K562 (cell line): ENCODE results near the gene IPCEF1. TPM values are rescaled to one million over a fixed set of nuclear protein-coding genes. Genes with fewer than 3 reads are reported as not detected.

ENCODE experiments used
- ATAC-seq: fragments of 200-7000 bp; cut with Tn5 transposase; 3 replicates; pipeline ENCODE4 v1.9.1; 2020; ENCODE audit warnings: moderate library complexity
- BruUV-seq: library from RNA; stranded (reverse); fragments of 400-500 nt; replicated peaks from 2 replicates; lab custom pipeline; 2021; lab: Mats Ljungman, UMichigan
- CTCF ChIA-PET: fragments of 300-600 bp; formaldehyde crosslinking; extraction: SDS; loops from one replicate; lab custom pipeline; 2021; ENCODE audit warnings: low intra/inter-chr PET ratio; lab: Yijun Ruan, JAX
- POLR2A ChIA-PET: fragments of 300-600, 350-650 bp; sonication (Branson Sonifier 250); formaldehyde crosslinking; extraction: SDS; loops from one replicate; lab custom pipeline; 2021; ENCODE audit warnings: antibody characterized with exemption, inconsistent platforms; lab: Yijun Ruan, JAX
- DNase-seq, 4 experiments: peaks; one replicate each; pipeline versions ENCODE4 v3.0.0 to v3.0.0-alpha.2; 2011 to 2018; ENCODE audit warnings: low spot score in 3 of 4, mixed read lengths in 3 of 4; ENCODE audit errors: extremely low read depth in 1 of 4
- FAIRE-seq: peaks from 2 replicates; lab custom pipeline; 2011; peaks lifted over from hg19 to GRCh38; lab: Jason Lieb, UNC
- H2AFZ ChIP-seq: 2 replicates; pipeline ENCODE4 v1.6.0; 2011; ENCODE audit warnings: low read depth, low read length, control low read depth, inconsistent platforms
- H3K27ac ChIP-seq: fragments of 200-600 bp; 3 replicates; pipeline ENCODE4 v1.8.0; 2011; ENCODE audit warnings: low read depth, mild to moderate bottlenecking, control low read depth, inconsistent platforms, low read length, moderate library complexity, mixed read lengths; ENCODE audit errors: extremely low read depth
- H3K27me3 ChIP-seq, 2 experiments: fragments of 300-600 bp in 1 of 2; 2 replicates in 1 of 2; 3 replicates in 1 of 2; pipeline versions ENCODE4 v1.6.0 to v1.8.0; 2011; ENCODE audit warnings: inconsistent platforms in 2 of 2, low read length in 2 of 2, mild to moderate bottlenecking in 1 of 2, mixed read lengths in 1 of 2, moderate library complexity in 1 of 2; ENCODE audit not compliant: control insufficient read depth in 2 of 2, insufficient read depth in 2 of 2
- H3K36me3 ChIP-seq: fragments of 300-600 bp; 3 replicates; pipeline ENCODE4 v1.8.0; 2011; ENCODE audit warnings: mild to moderate bottlenecking, low read length, inconsistent platforms; ENCODE audit not compliant: control insufficient read depth, insufficient read depth
- H3K4me1 ChIP-seq, 2 experiments: fragments of 200-600 bp in 1 of 2; replicated peaks in 1 of 2; 2 replicates in 1 of 2; 3 replicates in 1 of 2; pipeline versions ENCODE4 v1.5.1 to v1.8.0; 2011; ENCODE audit warnings: inconsistent platforms in 2 of 2, low read length in 2 of 2, mild to moderate bottlenecking in 1 of 2, mixed read lengths in 1 of 2, moderate library complexity in 1 of 2; ENCODE audit not compliant: control insufficient read depth in 2 of 2, insufficient read depth in 2 of 2
- H3K4me2 ChIP-seq: 2 replicates; pipeline ENCODE4 v1.6.1; 2011; ENCODE audit warnings: low read length, control low read depth, inconsistent platforms, mixed read lengths; ENCODE audit not compliant: insufficient read depth
- H3K4me3 ChIP-seq: fragments of 200-600 bp; sonication (generic), shearing (Covaris generic); 2 replicates; pipeline ENCODE4 v1.5.1; 2016; ENCODE audit warnings: control low read depth, inconsistent platforms
- H3K79me2 ChIP-seq: fragments of 200-600 bp; 3 replicates; pipeline ENCODE4 v1.8.0; 2011; ENCODE audit warnings: low read length, inconsistent platforms; ENCODE audit not compliant: control insufficient read depth, insufficient read depth
- H3K9ac ChIP-seq, 2 experiments: 2 replicates each; pipeline versions ENCODE4 v1.6.0 to v1.6.1; 2011; ENCODE audit warnings: low read depth in 2 of 2, low read length in 2 of 2, control low read depth in 1 of 2, inconsistent platforms in 1 of 2, mild to moderate bottlenecking in 1 of 2, mixed read lengths in 1 of 2; ENCODE audit not compliant: insufficient read depth in 1 of 2
- H3K9me1 ChIP-seq: one replicate; pipeline ENCODE4 v1.6.0; 2011; ENCODE audit warnings: inconsistent platforms, mild to moderate bottlenecking, low read length, moderate library complexity; ENCODE audit not compliant: control insufficient read depth, insufficient read depth
- H3K9me3 ChIP-seq: replicated peaks from 2 replicates; pipeline ENCODE4 v1.5.1; 2011; ENCODE audit warnings: low read depth, low read length, inconsistent platforms; ENCODE audit not compliant: control insufficient read depth, insufficient read depth
- H4K20me1 ChIP-seq: replicated peaks from 2 replicates; pipeline ENCODE4 v1.6.1; 2011; ENCODE audit warnings: low read length, inconsistent platforms, mixed read lengths; ENCODE audit not compliant: control insufficient read depth, insufficient read depth
- BRF1 ChIP-seq: IDR thresholded peaks from 3 replicates; pipeline ENCODE4 v1.6.1; 2011; ENCODE audit warnings: borderline replicate concordance, mild to moderate bottlenecking; ENCODE audit not compliant: insufficient read length; ENCODE audit errors: extremely low read depth
- CREB1 ChIP-seq, 2 experiments: sonication (generic) in 1 of 2; formaldehyde crosslinking in 1 of 2; IDR thresholded peaks; 2 replicates each; pipeline versions ENCODE4 v1.6.1 to v1.8.0; 2012 to 2022; ENCODE audit warnings: inconsistent platforms in 1 of 2, mild to moderate bottlenecking in 1 of 2, missing genetic modification reagents in 1 of 2, moderate library complexity in 1 of 2
- FOXJ3 ChIP-seq: sonication (generic); formaldehyde crosslinking; IDR thresholded peaks from 2 replicates; pipeline ENCODE4 v1.4.0; 2020; ENCODE audit warnings: mild to moderate bottlenecking, missing genetic modification reagents
- JUND ChIP-seq, 2 experiments: IDR thresholded peaks; 2 replicates in 1 of 2; 3 replicates in 1 of 2; pipeline ENCODE4 v1.6.1; 2011; ENCODE audit warnings: borderline replicate concordance in 2 of 2, low read depth in 2 of 2, low read length in 2 of 2, improper control_type of control experiment in 1 of 2, missing biosample characterization in 1 of 2, missing genetic modification characterization in 1 of 2, missing genetic modification reagents in 1 of 2
- NRF1 ChIP-seq, 2 experiments: fragments of 450-650 bp; IDR thresholded peaks in 1 of 2; conservative IDR thresholded peaks in 1 of 2; 2 replicates each; pipeline ENCODE4 v1.6.1; 2014; ENCODE audit warnings: mild to moderate bottlenecking in 2 of 2
- PHF21A ChIP-seq: fragments of 450-650 bp; IDR thresholded peaks from 2 replicates; pipeline ENCODE4 v1.6.1; 2017; ENCODE audit warnings: low read depth, borderline replicate concordance
- POLR2A ChIP-seq: fragments of 450-650 bp; conservative IDR thresholded peaks from 2 replicates; pipeline ENCODE4 v1.6.1; 2016
- RBBP5 ChIP-seq: fragments of 200-600 bp; sonication (generic); IDR thresholded peaks from 2 replicates; pipeline ENCODE4 v1.6.1; 2012; ENCODE audit warnings: borderline replicate concordance, mild to moderate bottlenecking, low read length, control low read depth, inconsistent platforms; ENCODE audit not compliant: insufficient read depth, poor library complexity, severe bottlenecking
- RBM39 ChIP-seq: fragments of 200-400 bp; formaldehyde crosslinking; optimal IDR thresholded peaks from 2 replicates; pipeline ENCODE3; 2018; ENCODE audit warnings: low read depth, low read length
- SRSF7 ChIP-seq: fragments of 200-400 bp; formaldehyde crosslinking; optimal IDR thresholded peaks from 2 replicates; pipeline ENCODE3; 2017; ENCODE audit warnings: mild to moderate bottlenecking, low read depth, low read length
- TRIM24 ChIP-seq, 2 experiments: fragments of 450-650 bp; IDR thresholded peaks; 2 replicates each; pipeline ENCODE4 v1.6.1; 2016
- ZNF830 ChIP-seq: fragments of 250-450 bp; sonication (Bioruptor Pico); IDR thresholded peaks from 2 replicates; pipeline ENCODE4 v1.5.0; 2021; ENCODE audit warnings: mild to moderate bottlenecking
- WGBS: fragments of 100-300 bp; shearing (Covaris generic); methylation state at CpG from one replicate; pipeline ENCODE4 v1.1.6; 2016; ENCODE audit warnings: low coverage, mixed read lengths; ENCODE audit not compliant: insufficient coverage; ENCODE audit errors: missing lambda C conversion rate; 5-methylcytosine and 5-hydroxymethylcytosine counted together
- in situ Hi-C: fragments of 300-500 bp; cut with MboI; formaldehyde crosslinking; loops from 4 replicates; pipeline ENCODE4 v1.15.0; 2018; ENCODE audit warnings: inconsistent platforms, mixed read lengths
- intact Hi-C: fragments of 100-400 bp; cut with micrococcal nuclease; formaldehyde crosslinking; loops from 2 replicates; pipeline ENCODE4 v1.14.2; 2022
- polyA plus RNA-seq, 8 experiments: library from polyadenylated mRNA; depleted of rRNA in 4 of 8; stranded (reverse) in 5 of 8; unstranded in 3 of 8; fragments of >200 nt; fragmentation: Nextera tagmentation in 2 of 8; fragmentation: Illumina TruSeq in 1 of 8; extraction: Ambion mirVana in 2 of 8; extraction: Trizol in 1 of 8; gene quantifications; 2 replicates each; pipeline versions ENCODE4 v1.2.1 to v1.2.3, GENCODE V29; 2011 to 2014; ENCODE audit warnings: inconsistent platforms in 1 of 8, missing spikeins in 1 of 8
- total RNA-seq, 7 experiments: library from RNA; depleted of rRNA in 6 of 7; stranded (reverse); fragments of >200 nt in 6 of 7; fragmentation: Illumina TruSeq in 2 of 7; extraction: Trizol in 2 of 7; gene quantifications; 2 replicates each; pipeline versions ENCODE4 v1.2.1 to v1.2.3, GENCODE V29; 2011 to 2021; ENCODE audit warnings: low replicate concordance in 1 of 7
- TF ChIP-seq, protein P1 (sequence below): fragments of 250-450 bp; sonication (Bioruptor Pico); IDR thresholded peaks from 2 replicates; pipeline ENCODE4 v1.5.0; 2020; ENCODE audit warnings: mild to moderate bottlenecking
- TF ChIP-seq, protein P2 (sequence below): IDR thresholded peaks from 2 replicates; pipeline ENCODE4 v1.6.1; 2016; ENCODE audit warnings: missing genetic modification characterization, missing compliant biosample characterization
- TF ChIP-seq, protein P3 (sequence below): fragments of 250-450 bp; sonication (Bioruptor Pico); IDR thresholded peaks from 2 replicates; pipeline ENCODE4 v1.8.0; 2021; ENCODE audit warnings: borderline replicate concordance, mild to moderate bottlenecking, moderate library complexity; ENCODE audit not compliant: poor library complexity, severe bottlenecking

Gene IPCEF1
- total and polyA plus RNA-seq, 9 of the 15 experiments (the other 6 are each of a cell fraction or from before 2014, with no cell fraction given), result 0.14 to 0.18 TPM; not detected in 7

DNA sequence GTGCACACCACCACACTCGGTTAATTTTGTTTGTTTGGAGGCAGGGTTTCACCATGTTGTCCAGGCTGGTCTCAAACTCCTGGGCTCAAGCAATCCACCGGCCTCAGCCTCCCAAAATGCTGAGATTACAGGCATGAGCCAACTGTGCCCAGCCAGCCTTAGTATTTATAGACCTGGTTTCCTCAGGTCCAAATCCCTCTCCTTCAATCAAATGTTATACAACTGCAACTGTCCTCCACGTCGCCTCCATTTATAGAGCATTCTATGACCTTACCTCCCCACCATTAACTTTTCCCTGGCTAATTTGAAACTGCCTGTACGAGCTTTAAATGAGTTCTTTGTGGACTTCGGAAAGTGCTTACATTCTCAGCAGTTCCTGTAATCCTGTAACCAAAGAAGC lies 39.3 kb upstream of the IPCEF1 start:
- no TSS peak for BruUV-seq

DNA sequence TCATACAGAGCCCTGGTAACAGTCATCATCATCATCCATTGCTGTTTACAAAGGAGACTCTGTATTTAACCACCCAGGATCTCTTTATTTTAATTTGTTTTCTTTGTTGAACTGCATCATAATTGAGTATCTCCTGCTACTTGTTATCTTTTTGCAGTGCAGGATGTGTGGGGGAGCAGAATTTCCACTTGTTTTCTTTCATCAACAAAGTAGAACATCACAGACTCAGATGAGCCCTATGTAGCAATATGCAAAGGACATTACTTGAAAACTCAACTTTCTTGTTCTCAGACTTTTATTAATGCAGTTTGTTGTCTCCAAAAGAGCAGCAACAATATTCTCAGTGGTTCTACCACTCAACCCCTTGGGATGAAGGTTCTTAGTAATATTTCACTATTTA lies 38.7 kb upstream of the IPCEF1 start:
- Histone ChIP-seq H3K27ac (no peak overlapping the region), H3K9me3 (no peaks in the 10 kb centered on the region), H3K79me2 (no peaks in the 10 kb centered on the region), H2AFZ (no peak overlapping the region), H3K27me3 (no peaks in the 10 kb centered on the region), H3K9me1 (no peaks in the 10 kb centered on the region), H3K36me3 (peaks cover 8% of the 10 kb centered on the region; the same call in 2 of the 3 replicates), H3K4me1 (no peaks in the 10 kb centered on the region; a peak in 1 of 5 replicates), H4K20me1 (no peaks in the 10 kb centered on the region), H3K9ac (no peak overlapping the region), H3K4me3 (no peak overlapping the region), H3K4me2 (no peak overlapping the region)
- in situ Hi-C loops (no loop called here), intact Hi-C loops (no loop called here)
- ATAC-seq (no peak), DNase-seq (no peak), FAIRE-seq (no peak)
- CTCF ChIA-PET, result no interaction called here
- POLR2A ChIA-PET, result no interaction called here
- no TSS peak for BruUV-seq
- TF ChIP-seq ZNF830 (CRISPR knock-in tag) (no peak), RBM39 (no peak), SRSF7 (no peak), RBBP5 (no peak), NRF1 (conservative IDR thresholded peaks at IDR 0.05 in 1 of 2, IDR thresholded peaks at IDR 0.05 in 1 of 2) (no peak), FOXJ3 (no peak)
- TF ChIP-seq, protein P1, sequence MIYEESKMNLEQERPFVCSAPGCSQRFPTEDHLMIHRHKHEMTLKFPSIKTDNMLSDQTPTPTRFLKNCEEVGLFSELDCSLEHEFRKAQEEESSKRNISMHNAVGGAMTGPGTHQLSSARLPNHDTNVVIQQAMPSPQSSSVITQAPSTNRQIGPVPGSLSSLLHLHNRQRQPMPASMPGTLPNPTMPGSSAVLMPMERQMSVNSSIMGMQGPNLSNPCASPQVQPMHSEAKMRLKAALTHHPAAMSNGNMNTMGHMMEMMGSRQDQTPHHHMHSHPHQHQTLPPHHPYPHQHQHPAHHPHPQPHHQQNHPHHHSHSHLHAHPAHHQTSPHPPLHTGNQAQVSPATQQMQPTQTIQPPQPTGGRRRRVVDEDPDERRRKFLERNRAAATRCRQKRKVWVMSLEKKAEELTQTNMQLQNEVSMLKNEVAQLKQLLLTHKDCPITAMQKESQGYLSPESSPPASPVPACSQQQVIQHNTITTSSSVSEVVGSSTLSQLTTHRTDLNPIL (CRISPR knock-in tag), result no peak
- TF ChIP-seq, protein P2, sequence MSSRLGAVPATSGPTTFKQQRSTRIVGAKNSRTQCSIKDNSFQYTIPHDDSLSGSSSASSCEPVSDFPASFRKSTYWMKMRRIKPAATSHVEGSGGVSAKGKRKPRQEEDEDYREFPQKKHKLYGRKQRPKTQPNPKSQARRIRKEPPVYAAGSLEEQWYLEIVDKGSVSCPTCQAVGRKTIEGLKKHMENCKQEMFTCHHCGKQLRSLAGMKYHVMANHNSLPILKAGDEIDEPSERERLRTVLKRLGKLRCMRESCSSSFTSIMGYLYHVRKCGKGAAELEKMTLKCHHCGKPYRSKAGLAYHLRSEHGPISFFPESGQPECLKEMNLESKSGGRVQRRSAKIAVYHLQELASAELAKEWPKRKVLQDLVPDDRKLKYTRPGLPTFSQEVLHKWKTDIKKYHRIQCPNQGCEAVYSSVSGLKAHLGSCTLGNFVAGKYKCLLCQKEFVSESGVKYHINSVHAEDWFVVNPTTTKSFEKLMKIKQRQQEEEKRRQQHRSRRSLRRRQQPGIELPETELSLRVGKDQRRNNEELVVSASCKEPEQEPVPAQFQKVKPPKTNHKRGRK (tag), result no peak
- TF ChIP-seq, protein P3, sequence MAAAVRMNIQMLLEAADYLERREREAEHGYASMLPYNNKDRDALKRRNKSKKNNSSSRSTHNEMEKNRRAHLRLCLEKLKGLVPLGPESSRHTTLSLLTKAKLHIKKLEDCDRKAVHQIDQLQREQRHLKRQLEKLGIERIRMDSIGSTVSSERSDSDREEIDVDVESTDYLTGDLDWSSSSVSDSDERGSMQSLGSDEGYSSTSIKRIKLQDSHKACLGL, result no peak

More for the DNA sequence above, 39.3 kb upstream of the IPCEF1 start:
- no peaks in the 10 kb centered on the region for H3K9me3 ChIP-seq
- CTCF ChIA-PET, result no interaction called here
- no peak overlapping the region for H3K4me3 ChIP-seq
- POLR2A ChIA-PET, result no interaction called here
- WGBS, result 85% methylated on average over 6 of the region's 6 CpGs
- H3K9me1 ChIP-seq, result no peaks in the 10 kb centered on the region
- no peak overlapping the region for H2AFZ ChIP-seq
- FAIRE-seq (no peak), DNase-seq (no peak), ATAC-seq (no peak)
- no peaks in the 10 kb centered on the region for H3K27me3 ChIP-seq
- H3K9ac ChIP-seq, result no peak overlapping the region
- no peaks in the 10 kb centered on the region for H4K20me1 ChIP-seq
- H3K79me2 ChIP-seq, result no peaks in the 10 kb centered on the region
- in situ Hi-C loops, result no loop called here
- H3K36me3 ChIP-seq, result peaks cover 11% of the 10 kb centered on the region; the same call in 2 of the 3 replicates
- no peak for TF ChIP-seq POLR2A
- TF ChIP-seq BRF1, result no peak
- no peak for TF ChIP-seq JUND (IDR thresholded peaks at IDR 0.05; ENCODE audit: borderline replicate concordance, low read depth, low read length)
- no peak for TF ChIP-seq JUND (tag; IDR thresholded peaks at IDR 0.05; ENCODE audit: borderline replicate concordance, low read depth, low read length)
- TF ChIP-seq PHF21A, result no peak
- no peak for TF ChIP-seq TRIM24 (IDR thresholded peaks at IDR 0.05)
- no peak for TF ChIP-seq CREB1 (IDR thresholded peaks at IDR 0.05)
- no peak for TF ChIP-seq CREB1 (CRISPR knock-in tag; IDR thresholded peaks at IDR 0.05)
- H3K4me2 ChIP-seq, result no peak overlapping the region
- intact Hi-C loops, result no loop called here
- no peak overlapping the region for H3K27ac ChIP-seq
- no peaks in the 10 kb centered on the region; a peak in 1 of 5 replicates for H3K4me1 ChIP-seq
